CD4-positive, alpha-beta T cell treated with Interferon gamma for 1 hour (primary cell): Measurements from ENCODE around the gene KCNMA1.
"Not testable (repeated sequence)": the region's sequence is repeated elsewhere in the genome, so short reads cannot be mapped to it uniquely, and the experiment has no call there.

Experiments
- DNase-seq: peaks from one replicate; pipeline ENCODE4 v3.0.0-alpha.2; 2020

The KCNMA1 gene

GRCh38 chr10:77357611-77358310 is 279.8 kb downstream of the KCNMA1 start:
- no peak for DNase-seq

GRCh38 chr10:77357185-77357584 is 280.4 kb downstream of the KCNMA1 start:
- DNase-seq = no peak

GRCh38 chr10:77355844-77356243 is 281.8 kb downstream of the KCNMA1 start:
- DNase-seq = no peak

DNA sequence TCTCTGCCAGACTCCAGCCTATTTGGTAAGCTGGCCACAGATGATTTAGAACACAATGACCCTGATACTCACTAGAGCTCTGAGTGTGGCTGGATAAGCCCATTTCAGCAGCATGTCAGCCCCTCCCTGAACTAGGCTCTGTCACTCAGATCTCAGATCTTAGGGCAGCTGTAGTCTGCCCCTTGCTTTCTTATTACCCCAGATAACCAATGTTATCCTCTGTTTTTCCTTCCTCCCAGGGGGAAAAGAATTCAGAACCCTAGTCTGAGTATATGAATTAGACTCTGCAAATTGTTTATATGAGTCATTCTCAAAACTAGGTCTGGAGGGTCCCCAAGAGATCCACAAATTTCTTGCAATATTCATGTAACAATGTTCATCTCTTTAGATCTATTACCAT is 286.2 kb downstream of the KCNMA1 start:
- no peak for DNase-seq

DNA sequence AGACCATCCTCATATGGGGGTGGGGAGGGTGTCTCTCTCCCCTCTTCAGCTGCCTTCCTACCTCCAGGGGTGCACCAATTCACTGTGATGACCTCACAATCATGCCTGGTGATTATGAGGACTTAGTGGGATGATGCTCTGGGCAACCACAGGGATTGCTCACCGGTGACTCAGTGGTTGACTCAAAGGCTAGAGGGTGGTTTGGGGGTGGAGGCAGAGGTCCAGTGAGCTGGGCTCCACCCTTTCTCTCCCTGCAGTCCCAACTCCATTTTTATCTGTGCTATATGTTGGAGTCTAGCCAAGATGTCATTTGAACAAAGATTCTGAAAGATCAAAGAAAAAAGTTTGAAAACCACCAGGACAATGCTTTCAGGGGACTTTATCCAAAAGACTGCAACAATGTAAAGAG is 286.9 kb downstream of the KCNMA1 start:
- DNase-seq = no peak

DNA sequence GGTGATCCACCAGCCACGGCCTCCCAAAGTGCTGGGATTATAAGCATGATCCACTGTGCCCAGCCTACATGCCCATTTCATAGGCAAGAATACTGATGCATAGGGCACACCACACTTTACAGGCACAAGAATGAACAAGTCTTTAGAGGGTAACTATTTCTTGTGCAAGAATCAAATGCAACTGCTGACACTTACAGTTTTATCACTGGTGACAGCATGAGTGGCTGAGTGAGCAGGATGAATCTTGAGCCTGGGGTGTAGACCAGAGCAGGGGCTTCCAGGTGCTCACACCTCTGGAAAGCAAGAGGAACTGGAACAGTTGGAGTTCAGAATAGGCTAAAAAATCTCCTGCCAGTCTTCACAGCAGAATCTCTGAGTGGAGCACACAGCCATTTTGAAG is 287.5 kb downstream of the KCNMA1 start:
- no peak for DNase-seq

DNA sequence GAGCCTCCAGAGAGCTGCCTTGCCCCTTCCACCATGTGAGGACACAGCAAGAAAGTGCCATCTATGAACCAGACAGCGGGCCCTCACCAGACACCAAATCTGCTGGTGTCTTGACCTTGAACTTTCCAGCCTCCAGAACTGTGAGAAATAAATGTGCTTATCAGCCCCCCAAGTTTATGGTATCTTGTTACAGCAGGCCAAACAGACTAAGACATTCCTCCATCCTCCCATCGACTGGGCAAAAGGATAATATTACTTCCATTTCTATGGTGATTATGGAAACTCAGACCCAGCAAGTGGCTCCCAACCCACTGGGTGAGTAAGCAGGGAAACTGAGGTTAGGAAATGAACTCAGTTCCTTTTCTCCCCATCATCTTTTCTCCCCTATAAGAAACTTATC is 288.4 kb downstream of the KCNMA1 start:
- DNase-seq = no peak

DNA sequence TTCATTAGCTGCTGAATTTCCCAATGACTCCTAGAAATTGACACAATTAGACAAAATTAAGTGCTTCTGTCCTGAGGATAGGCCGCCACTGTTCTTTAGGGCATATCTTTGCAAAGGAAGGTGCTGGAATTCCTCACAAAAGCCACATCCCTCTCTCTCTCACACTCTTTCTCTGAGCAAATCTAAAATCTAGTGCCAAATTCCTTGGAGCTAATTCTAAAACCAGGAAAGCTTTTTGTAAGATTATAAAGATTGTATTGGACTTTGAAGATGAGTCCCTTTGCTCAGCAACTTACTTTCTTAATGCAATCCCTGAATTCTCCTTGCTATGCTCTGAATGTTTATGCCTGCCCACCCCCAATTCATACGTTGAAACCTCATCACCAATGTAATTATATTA is 288.9 kb downstream of the KCNMA1 start:
- DNase-seq = no peak

- DNase-seq = no peak
Measured at GRCh38 chr10:77348082-77348481, 289.5 kb downstream of the KCNMA1 start.

- DNase-seq = no peak
Measured at GRCh38 chr10:77347052-77347451, 290.6 kb downstream of the KCNMA1 start.

- no peak for DNase-seq
Measured at GRCh38 chr10:77341055-77341454, 296.6 kb downstream of the KCNMA1 start.

- not testable (repeated sequence) for DNase-seq
Measured at GRCh38 chr10:77339872-77340271, 297.7 kb downstream of the KCNMA1 start.

DNA sequence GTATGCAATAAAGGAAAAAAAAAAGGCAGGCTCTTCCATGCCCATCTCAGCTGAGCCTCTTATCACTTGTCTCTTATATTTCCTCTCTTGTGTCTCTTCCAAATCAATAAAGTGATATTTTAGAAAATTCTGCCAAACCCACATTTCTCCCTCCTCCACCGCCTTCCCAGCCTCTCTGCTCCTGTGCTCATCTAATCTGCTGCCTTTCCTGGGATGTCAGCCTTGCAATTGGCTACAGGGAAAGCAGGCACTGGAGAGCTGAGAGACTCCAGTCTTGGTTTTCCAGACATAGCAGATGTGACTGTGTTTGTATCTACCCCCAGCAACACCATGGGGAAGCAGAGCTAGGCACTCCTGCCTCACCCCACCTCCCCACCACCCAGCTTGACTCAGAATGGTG is 298.4 kb downstream of the KCNMA1 start:
- no peak for DNase-seq

GRCh38 chr10:77338143-77338542 is 299.5 kb downstream of the KCNMA1 start:
- no peak for DNase-seq

GRCh38 chr10:77334501-77334900 is 303.1 kb downstream of the KCNMA1 start:
- DNase-seq = no peak

GRCh38 chr10:77333610-77334340 is 303.8 kb downstream of the KCNMA1 start:
- no peak for DNase-seq

DNA sequence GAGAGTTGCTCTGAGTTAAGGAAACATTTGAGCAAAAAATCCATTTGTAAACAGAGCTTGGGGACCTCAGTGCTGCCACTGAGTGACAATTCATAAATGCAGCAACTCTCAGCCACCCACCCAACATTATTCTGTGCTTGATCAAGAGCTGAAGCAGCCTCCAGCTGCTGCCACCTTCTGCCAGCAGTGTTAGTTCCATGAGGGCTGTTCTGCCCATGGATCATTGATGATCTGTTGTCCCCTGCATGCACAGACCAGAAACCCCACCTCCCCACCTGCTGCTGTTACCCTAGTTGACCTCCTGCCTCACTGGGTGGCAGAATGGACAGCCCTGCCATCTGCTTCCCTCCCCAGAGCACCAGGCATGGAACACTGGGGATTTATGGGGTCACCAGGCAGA is 305.4 kb downstream of the KCNMA1 start:
- DNase-seq = no peak

- DNase-seq = no peak
Measured at GRCh38 chr10:77328272-77328816, 309.3 kb downstream of the KCNMA1 start.

GRCh38 chr10:77325233-77325537 is 312.4 kb downstream of the KCNMA1 start:
- DNase-seq = no peak

DNA sequence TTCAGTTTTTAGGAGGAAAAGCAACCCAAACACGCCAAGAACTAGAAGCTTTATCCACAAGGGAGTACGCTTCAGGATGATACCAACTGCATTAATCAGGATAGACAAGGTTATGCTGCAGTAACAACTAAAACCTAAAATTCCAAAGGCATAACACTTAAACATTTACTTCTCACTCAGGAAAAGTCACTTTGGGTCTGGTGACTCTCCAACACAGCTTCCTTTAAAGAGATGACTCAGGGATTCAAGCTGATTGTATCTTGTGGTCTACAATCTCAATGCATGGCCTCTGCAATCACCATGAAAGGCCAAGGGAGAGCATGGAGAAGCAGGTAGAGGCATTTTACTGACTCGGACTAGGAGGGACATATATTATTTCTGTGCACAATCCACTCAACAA is 315.8 kb downstream of the KCNMA1 start:
- DNase-seq = no peak

GRCh38 chr10:77320971-77321471 is 316.6 kb downstream of the KCNMA1 start:
- DNase-seq = no peak

- no peak for DNase-seq
Measured at GRCh38 chr10:77319557-77319956, 318.1 kb downstream of the KCNMA1 start.

DNA sequence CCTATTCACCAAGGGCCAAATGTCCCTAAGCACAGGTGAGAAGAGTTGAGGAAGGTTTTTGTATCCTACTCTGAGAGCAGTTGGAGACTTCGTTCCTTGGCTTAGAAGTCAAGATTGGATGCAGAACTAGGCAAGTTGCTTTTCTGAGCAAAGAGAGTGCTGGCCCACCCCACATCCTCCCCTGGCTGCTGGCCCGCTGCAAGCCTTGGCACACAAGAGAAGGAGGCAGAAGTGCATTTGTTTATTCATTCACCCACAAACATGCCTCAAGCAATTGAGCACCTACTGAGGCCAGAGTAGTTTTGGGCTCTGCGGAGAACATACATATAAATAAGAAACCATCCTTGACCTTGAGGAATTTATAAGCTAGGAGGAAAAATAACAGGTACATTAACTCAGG is 318.9 kb downstream of the KCNMA1 start:
- DNase-seq = no peak

DNA sequence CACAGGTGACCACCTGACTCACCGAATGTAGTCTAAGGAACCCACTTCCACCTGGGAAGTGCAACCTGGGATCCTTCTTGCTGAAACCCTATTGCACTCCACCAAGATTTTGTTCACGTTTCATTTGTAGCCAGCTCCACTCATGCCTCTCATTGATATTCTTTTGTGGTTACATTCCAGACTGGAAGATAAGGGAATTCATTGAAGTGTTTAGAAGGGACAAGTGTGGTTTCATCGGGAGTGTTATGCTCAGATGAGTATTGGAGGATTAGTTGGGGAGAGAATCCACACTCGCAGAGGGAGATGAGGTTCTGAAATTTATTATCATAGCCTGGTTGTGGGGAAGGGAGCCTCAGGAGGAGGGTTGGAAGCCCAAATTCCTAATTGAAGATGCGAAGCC is 320.4 kb downstream of the KCNMA1 start:
- DNase-seq = no peak
